HUES6 (cell line): ENCODE results near the gene ACSM4.

ENCODE experiments used
- H3K27ac ChIP-seq: 2 replicates; pipeline ENCODE4 v1.7.0; 2013; ENCODE audit warnings: low read depth, mild to moderate bottlenecking, low read length, inconsistent platforms
- H3K27me3 ChIP-seq: 2 replicates; pipeline ENCODE4 v1.6.1; 2013; ENCODE audit warnings: low read length; ENCODE audit not compliant: control insufficient read depth, insufficient read depth
- H3K36me3 ChIP-seq: 2 replicates; pipeline ENCODE4 v1.6.1; 2013; ENCODE audit warnings: low read length; ENCODE audit not compliant: control insufficient read depth, insufficient read depth
- H3K4me1 ChIP-seq: 2 replicates; pipeline ENCODE4 v1.6.1; 2013; ENCODE audit warnings: low read length; ENCODE audit not compliant: control insufficient read depth, insufficient read depth
- H3K4me3 ChIP-seq: 2 replicates; pipeline ENCODE4 v1.5.1; 2013; ENCODE audit warnings: low read depth, low read length
- H3K9ac ChIP-seq: one replicate; pipeline ENCODE4 v1.6.1; 2013; ENCODE audit warnings: mild to moderate bottlenecking, low read length
- H3K9me3 ChIP-seq: 2 replicates; pipeline ENCODE4 v1.6.1; 2013; ENCODE audit warnings: low read depth, low read length; ENCODE audit not compliant: control insufficient read depth, insufficient read depth

The ACSM4 gene

GRCh38 chr12:7293670-7294069, 10.2 kb upstream of the ACSM4 start:
- H3K36me3 ChIP-seq = no peaks in the 10 kb centered on the region
- H3K4me3 ChIP-seq = no peak overlapping the region
- H3K4me1 ChIP-seq = peaks cover 6% of the 10 kb centered on the region; the same call in 1 of the 2 replicates
- no peak overlapping the region for H3K9ac ChIP-seq
- peaks cover 37% of the 10 kb centered on the region for H3K9me3 ChIP-seq
- no peak overlapping the region for H3K27ac ChIP-seq
- H3K27me3 ChIP-seq = no peaks in the 10 kb centered on the region

DNA sequence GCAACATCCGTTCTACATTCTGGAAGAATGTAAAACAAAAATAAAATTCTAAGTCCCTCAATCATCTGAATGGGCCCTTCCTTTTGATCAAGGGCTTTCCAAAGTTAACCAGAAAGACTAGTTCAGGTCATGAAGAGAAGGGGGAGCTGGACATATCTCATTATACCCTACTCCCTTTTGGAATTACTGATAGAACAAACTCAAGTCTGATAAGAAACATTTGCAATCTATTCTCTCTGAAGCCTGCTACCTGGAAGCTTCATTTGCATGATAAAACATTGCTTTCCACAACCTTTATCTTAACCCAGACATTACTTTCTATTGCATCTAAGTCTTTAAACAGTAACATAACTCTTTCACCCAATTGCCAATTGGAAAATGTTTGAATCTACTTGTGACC, 8.3 kb upstream of the ACSM4 start:
- H3K4me1 ChIP-seq = peaks cover 6% of the 10 kb centered on the region; the same call in 1 of the 2 replicates
- H3K9ac ChIP-seq = no peak overlapping the region
- no peaks in the 10 kb centered on the region for H3K36me3 ChIP-seq
- H3K27ac ChIP-seq = no peak overlapping the region
- H3K9me3 ChIP-seq = peaks cover 25% of the 10 kb centered on the region
- H3K4me3 ChIP-seq = no peak overlapping the region
- no peaks in the 10 kb centered on the region for H3K27me3 ChIP-seq

DNA sequence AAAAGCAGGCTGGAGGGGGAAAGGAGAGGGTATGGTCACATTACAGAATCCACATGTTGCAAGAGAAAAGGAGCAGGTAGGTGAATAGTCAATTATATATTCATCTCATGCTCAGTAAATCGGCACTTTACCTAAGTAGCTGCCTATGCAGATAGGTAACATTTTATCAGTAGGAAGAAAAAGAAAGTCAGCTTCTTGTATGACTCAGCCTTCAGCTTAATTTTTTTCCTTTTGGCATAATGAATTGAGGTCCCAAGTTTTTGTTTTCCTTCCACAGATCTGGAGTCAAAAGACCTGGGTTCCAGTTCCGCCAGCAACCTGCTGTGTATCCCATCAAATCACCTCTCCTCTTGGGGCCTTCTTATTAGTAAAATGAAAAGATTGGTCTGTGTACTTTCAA, 6.0 kb upstream of the ACSM4 start:
- Histone ChIP-seq H3K9me3 (0 out of 2 replicates have a peak, but pooled peaks cover 2% of the 10 kb centered on the region), H3K9ac (no peak overlapping the region), H3K36me3 (no peaks in the 10 kb centered on the region), H3K27me3 (no peaks in the 10 kb centered on the region), H3K27ac (no peak overlapping the region), H3K4me3 (no peak overlapping the region), H3K4me1 (peaks cover 15% of the 10 kb centered on the region; the same call in 1 of the 2 replicates)

DNA sequence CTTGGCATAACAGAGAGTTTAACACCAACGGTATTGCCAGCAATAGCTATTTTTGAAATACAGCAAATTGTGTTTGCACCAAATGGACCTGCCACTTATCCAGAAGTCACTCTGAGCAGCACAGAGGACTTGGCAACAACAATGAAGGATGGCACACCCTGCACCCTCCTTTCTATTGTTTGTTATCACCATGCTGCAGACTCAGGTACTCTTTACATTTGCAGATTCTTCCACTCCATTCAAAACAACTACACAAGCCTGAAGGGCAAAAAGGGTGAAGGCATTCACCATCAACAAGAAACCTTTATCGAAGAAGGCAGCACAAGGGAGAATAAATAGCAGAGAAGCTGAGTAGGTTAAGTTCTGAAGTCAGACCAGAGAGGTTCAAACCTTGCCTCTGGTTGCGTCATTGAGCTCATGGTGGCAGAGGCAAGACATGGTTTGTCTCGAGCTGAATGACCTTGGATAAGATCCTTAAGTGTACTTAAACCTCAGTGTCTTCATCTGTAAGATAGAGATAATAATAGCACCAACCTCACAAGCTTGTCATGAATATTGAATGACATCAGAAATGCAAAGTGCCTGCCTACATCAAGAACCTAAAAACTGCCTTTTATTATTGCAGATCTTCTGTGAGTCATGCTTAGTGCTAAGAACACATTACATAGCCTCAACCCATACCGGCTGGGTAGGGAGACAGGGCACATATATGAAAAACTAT, 1.4 kb upstream of the ACSM4 start:
- Histone ChIP-seq H3K4me1 (peaks cover 9% of the 10 kb centered on the region; the same call in 1 of the 2 replicates), H3K9me3 (no peaks in the 10 kb centered on the region), H3K36me3 (no peaks in the 10 kb centered on the region), H3K27ac (no peak overlapping the region), H3K9ac (no peak overlapping the region), H3K4me3 (no peak overlapping the region), H3K27me3 (no peaks in the 10 kb centered on the region)

- Histone ChIP-seq H3K4me1 (peaks cover 9% of the 10 kb centered on the region; the same call in 1 of the 2 replicates), H3K4me3 (no peak overlapping the region), H3K27me3 (no peaks in the 10 kb centered on the region), H3K9ac (no peak overlapping the region), H3K36me3 (no peaks in the 10 kb centered on the region), H3K9me3 (no peaks in the 10 kb centered on the region), H3K27ac (no peak overlapping the region)
These were observed 642 bp upstream of the ACSM4 start for GRCh38 chr12:7303230-7303629.

GRCh38 chr12:7304456-7304855, 584 bp downstream of the ACSM4 start:
- Histone ChIP-seq H3K4me1 (peaks cover 9% of the 10 kb centered on the region; the same call in 1 of the 2 replicates), H3K9ac (no peak overlapping the region)

DNA sequence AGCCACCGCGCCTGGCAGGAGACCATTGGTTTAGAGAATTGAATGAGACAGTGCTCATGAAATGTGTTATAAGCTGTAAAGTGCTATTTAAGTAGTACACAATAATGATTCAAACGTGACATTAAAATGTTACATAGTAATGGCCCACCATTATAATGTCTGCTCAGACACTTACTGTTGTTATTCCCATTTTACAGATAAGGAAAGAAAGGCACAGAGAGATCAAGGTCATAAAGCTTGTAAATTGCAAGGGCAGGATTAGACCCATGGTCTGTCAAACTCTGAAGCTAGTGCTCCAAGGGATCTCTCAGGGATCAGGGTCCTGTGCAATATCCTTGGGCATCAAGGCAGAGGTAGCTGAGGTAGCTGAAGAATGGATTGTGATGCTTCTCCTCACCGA, 6.2 kb downstream of the ACSM4 start:
- no peak overlapping the region for H3K4me3 ChIP-seq
- no peak overlapping the region for H3K9ac ChIP-seq
- no peaks in the 10 kb centered on the region for H3K36me3 ChIP-seq
- no peaks in the 10 kb centered on the region for H3K4me1 ChIP-seq
- no peaks in the 10 kb centered on the region for H3K9me3 ChIP-seq
- no peak overlapping the region for H3K27ac ChIP-seq
- H3K27me3 ChIP-seq = no peaks in the 10 kb centered on the region

More at GRCh38 chr12:7304456-7304855, 584 bp downstream of the ACSM4 start:
- H3K9me3 ChIP-seq = no peaks in the 10 kb centered on the region
- no peak overlapping the region for H3K27ac ChIP-seq
- H3K27me3 ChIP-seq = no peaks in the 10 kb centered on the region
- no peak overlapping the region for H3K4me3 ChIP-seq
- no peaks in the 10 kb centered on the region for H3K36me3 ChIP-seq

- H3K4me1 ChIP-seq = no peaks in the 10 kb centered on the region
- no peak overlapping the region for H3K27ac ChIP-seq
- H3K36me3 ChIP-seq = no peaks in the 10 kb centered on the region
- H3K4me3 ChIP-seq = no peak overlapping the region
- peaks cover 2% of the 10 kb centered on the region; the same call in 1 of the 2 replicates for H3K9me3 ChIP-seq
- H3K27me3 ChIP-seq = no peaks in the 10 kb centered on the region
- no peak overlapping the region for H3K9ac ChIP-seq
These were observed 16.1 kb downstream of the ACSM4 start for GRCh38 chr12:7319930-7320329.

GRCh38 chr12:7321624-7322023, 17.8 kb downstream of the ACSM4 start:
- Histone ChIP-seq H3K4me3 (no peak overlapping the region), H3K27me3 (no peaks in the 10 kb centered on the region), H3K4me1 (no peaks in the 10 kb centered on the region), H3K9ac (no peak overlapping the region), H3K9me3 (peaks cover 2% of the 10 kb centered on the region; the same call in 1 of the 2 replicates), H3K27ac (no peak overlapping the region), H3K36me3 (no peaks in the 10 kb centered on the region)

- Histone ChIP-seq H3K27ac (no peak overlapping the region), H3K4me3 (no peak overlapping the region), H3K9ac (no peak overlapping the region), H3K27me3 (no peaks in the 10 kb centered on the region), H3K36me3 (no peaks in the 10 kb centered on the region), H3K4me1 (no peaks in the 10 kb centered on the region), H3K9me3 (peaks cover 4% of the 10 kb centered on the region; the same call in 1 of the 2 replicates)
These were observed 18.7 kb downstream of the ACSM4 start for GRCh38 chr12:7322599-7322998.

GRCh38 chr12:7324176-7324575, 20.3 kb downstream of the ACSM4 start:
- Histone ChIP-seq H3K27me3 (no peaks in the 10 kb centered on the region), H3K27ac (no peak overlapping the region), H3K4me1 (no peaks in the 10 kb centered on the region), H3K4me3 (no peak overlapping the region), H3K9ac (no peak overlapping the region), H3K36me3 (no peaks in the 10 kb centered on the region), H3K9me3 (peaks cover 2% of the 10 kb centered on the region; the same call in 1 of the 2 replicates)
